HG02678 (cell line): ENCODE measurements around the gene SMPD3.
"Not testable (repeated sequence)": the region's sequence is repeated elsewhere in the genome, so short reads cannot be mapped to it uniquely, and the experiment has no call there.

ENCODE experiments used
- ATAC-seq: cut with Tn5 transposase; IDR thresholded peaks from one replicate; pipeline ENCODE4 v1.9.1; 2021; ENCODE audit warnings: mild to moderate bottlenecking, moderate library complexity; ENCODE audit not compliant: unreplicated experiment

The SMPD3 gene

DNA sequence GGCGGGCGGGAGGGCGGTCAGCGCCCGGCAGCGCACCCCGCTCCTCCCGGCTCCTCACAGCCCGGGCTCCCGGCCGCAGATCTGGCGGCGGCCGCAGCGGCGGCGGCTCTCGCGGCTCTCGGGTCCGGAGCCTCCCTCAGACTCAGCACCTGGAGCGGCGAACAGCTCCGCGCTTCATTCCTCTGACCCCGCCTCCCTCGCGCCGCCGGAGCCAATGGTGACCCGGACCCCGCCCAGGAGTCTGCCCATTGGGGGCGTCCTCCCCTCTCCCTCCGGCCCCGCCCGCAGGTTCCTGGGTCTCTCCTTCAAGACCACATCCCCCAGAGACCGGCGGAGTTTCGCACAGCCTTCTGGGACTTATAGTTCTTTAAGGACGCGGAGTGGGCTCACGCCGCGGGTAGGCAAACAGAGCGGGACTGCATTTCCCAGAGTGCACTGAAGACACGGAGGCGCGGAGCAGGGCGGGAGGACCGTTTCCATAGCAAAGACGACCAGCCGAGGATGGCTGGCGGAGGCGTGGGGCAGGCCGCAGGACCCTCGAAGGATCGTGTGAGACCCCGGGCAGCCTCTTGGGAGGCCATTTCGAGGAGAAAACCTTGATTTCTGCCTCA, at the start of gene SMPD3:
SMPD3 (minus strand) TSS at position 149 of the 611 bp plus-strand sequence. CDS start 76,327 bp downstream, outside the sequence.
- peak; percentile 89 for ATAC-seq

- ATAC-seq, result no peak
These were observed 48.4 kb upstream of the SMPD3 start for GRCh38 chr16:68496689-68497088.

- ATAC-seq, result not testable (repeated sequence)
These were observed 46.0 kb upstream of the SMPD3 start for GRCh38 chr16:68494261-68494660.

- ATAC-seq, result no peak
These were observed 45.2 kb upstream of the SMPD3 start for GRCh38 chr16:68493412-68494070.

DNA sequence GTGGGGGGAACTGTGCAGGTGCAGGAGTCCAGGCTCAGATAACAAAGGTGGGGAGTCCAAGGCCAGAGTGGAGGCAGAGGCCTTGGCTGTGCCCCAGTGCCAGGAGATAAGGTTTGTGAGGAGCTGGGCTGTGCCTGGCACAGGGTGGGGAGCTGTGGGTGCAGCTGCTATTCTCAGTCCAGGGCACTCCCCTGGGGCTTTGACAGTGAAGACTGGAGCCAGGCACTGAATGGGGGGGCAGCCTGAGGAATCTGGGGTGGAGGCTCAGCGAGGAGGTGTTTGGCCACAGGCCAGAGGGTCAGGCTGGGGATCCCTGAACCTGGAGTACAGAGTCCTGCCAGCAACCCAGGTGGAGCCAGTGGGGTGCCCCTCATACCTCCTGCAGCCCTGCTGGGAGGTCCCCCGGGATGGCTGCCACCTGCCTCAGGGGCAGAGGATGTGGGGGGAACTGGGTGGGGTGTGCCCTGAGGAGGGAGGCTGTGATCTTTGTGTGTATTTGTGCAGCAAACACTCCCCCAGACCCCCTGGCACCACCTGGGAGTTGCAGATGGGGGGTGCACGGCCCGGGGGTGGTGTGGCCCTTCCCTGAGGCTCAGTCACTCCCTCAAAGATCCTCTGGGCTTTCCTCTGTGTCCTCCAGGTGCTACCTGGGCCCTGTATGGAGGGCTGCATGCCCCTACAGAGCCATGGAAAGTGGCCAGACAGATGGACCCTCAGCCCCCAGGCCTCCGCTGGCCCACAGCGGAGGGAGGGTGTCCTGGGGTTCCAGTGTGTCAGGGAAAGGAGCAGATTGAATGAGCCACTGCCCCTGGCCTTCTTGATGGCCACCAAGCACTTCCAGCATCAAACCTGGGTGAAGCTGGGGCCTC, 44.5 kb upstream of the SMPD3 start:
- no peak for ATAC-seq

DNA sequence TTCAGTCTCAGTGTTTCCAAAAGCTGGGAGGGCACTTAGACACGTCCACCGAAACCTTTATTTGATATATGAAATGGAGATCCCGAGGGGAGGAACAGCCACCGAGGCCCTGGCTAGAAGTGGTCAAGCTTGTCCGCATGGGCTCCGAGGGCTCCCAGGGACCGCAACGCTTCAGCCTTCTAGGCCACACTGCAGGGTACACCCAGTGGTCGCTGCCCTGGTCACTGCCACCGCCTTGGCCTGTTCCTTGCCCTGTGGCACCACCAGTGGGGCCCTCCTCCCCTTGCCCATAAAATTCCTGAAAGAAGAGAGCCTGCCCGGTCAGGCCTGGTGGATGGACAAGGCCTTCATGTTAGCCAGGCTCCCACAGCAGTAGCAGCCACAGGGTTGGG, 43.8 kb upstream of the SMPD3 start:
- ATAC-seq, result no peak

DNA sequence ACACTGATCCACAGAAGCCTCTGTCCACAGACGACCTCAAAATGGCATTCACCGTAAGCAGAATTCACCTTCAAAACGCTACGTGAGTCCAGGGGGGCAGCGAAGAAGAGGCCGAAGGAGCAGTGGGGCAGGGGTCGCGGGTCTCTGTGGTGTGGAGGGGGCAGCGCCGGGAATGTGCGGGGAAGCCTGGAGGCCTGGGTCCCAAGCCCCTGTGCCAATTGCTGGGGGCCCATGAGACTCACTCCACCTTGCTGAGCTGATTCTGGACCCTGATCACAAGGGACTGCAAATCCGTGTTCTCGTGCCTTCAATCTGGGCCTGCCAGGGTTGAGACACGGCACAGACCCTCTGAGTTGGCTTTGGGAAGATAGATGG, 43.3 kb upstream of the SMPD3 start:
- no peak for ATAC-seq

DNA sequence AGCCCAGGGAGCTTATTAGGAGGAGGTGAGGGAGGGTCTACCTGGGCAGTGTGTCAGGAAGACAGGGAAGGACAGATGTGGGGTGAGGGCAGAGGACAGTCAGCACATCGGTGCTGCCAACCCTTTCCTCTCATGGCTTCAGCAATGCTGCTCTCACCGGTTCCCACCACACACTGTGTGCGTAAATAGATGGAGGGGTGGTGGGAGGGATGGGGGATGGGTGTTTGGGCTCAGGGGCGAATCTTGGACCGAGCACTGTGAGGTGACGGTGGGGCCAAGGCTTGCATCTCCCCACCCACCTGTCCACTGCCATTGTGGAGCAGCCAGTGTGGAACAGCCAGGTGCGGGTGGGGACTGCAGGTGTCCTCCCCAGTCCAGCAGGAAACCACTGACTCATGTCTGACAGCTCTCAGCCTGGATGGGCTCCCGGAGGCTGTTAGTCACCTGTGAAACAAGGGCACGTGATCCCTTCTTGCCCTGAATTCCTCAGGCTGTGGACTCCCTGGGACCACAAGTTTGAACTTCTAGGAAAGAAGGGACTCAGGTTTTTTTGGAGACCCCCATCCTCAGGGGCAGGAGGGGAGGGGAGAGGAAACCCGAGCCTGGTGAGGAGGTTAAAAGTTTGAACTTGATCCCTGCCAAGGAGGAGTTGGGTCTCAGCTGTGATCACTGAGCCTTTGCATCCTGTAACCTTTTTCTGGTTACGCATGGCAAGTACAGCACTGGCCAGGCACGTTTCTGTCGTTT, 42.7 kb upstream of the SMPD3 start:
- no peak for ATAC-seq

DNA sequence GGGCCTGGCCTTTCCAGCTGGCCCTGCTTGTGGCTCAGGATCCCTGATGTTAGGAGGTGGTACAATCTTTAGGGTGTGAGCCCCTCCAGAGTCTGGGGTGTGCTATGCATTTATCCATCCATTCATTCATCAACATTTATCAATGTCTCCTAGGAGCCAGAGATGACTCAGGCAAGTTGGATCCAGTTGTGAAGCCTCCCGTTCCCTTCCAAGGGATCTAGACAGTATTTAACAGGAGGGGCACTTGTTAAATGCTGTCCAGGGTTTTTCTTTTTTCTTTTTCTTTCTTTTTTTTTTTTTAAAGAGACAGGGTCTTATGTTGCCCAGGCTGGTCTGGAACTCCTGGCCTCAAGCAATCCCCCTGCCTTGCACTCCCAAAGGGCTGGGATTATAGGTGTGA, 42.0 kb upstream of the SMPD3 start:
- ATAC-seq, result no peak

GRCh38 chr16:68488554-68488953, 40.2 kb upstream of the SMPD3 start:
- no peak for ATAC-seq

- ATAC-seq, result no peak
These were observed 39.4 kb upstream of the SMPD3 start for GRCh38 chr16:68487669-68488068.

DNA sequence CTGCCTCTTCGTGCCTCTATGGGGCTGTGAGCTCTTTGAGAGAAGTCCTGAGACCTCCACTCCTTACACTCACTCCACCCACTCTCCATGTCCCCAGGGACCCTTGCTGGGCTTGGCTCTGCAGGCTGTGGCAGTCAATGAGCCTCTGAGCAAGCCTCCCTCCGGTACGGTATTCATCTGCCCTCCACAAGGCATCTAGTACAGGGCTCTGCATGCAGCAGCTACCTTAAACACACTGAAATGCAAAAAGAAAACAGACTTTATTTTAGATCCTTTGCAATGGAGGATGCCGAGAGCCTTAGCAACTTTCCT, 38.9 kb upstream of the SMPD3 start:
- no peak for ATAC-seq

- no peak for ATAC-seq
These were observed 38.3 kb upstream of the SMPD3 start for GRCh38 chr16:68486502-68487202.

GRCh38 chr16:68481636-68482035, 33.3 kb upstream of the SMPD3 start:
- ATAC-seq, result no peak

GRCh38 chr16:68480084-68480995, 32.0 kb upstream of the SMPD3 start:
- no peak for ATAC-seq

DNA sequence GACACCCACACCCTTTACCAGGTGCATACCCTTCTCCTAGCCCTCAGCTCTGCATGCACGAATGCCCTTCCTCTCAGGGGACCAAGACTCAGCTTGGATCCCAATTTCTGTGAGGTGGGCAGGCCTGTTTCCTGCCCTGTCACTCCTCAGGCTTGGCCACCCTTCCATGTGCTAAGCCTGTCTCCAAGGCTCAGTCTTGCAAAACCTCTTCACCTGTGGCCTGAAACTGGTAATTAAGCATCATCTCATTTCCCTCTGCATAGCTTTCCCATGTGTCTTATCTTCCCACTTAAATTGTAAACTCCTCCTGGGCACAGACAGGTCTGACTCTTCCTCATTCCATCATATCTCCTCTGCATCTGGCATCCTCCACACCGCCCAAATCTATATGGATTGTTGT, 31.0 kb upstream of the SMPD3 start:
- ATAC-seq, result no peak

DNA sequence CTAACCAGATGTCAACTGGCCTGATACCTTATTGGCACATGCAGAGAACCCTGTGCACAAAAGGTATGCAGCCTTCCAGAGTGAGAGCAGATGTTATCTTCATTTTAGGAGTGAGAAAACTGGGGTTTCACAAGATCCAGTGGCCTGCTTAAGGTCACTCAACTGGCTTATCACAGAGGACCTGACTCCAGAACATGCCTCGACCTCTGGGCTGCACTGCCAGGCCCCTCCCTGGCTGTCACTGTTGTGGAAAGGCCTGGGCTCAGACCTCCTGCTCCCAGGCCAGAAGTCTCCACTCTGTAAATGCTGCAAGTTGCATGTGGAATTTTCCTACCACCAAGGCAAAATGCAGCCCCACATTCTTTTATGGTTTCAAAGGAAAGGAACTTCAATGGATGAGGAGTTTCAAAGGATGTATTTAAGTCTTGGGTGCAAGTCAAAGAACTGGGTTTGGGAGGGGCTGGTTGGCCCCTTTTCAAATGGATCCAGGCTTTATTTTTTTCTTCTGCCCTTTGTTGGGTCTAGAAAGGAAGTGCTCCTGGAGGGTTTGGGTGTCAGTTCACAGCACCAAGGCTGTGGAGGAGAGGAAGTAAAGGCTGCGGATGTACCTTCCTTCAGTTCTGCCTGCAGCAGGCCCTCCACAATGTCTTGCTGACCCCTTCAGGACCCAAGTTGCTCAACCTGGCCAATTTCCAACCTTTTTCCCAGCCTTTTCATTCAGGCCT, 30.4 kb upstream of the SMPD3 start:
- ATAC-seq, result no peak

GRCh38 chr16:68475071-68475470, 26.8 kb upstream of the SMPD3 start:
- no peak for ATAC-seq
